Measurements from ENCODE around the gene UNC5CL. TPM values are rescaled to one million over a fixed set of nuclear protein-coding genes. Genes with fewer than 3 reads are reported as not detected.

UNC5CL gene
- total and polyA plus RNA-seq, 2 of the 8 experiments (the other 6 are each of a cell fraction or from before 2014, with no cell fraction given) = 1.3 to 1.7 TPM

DNA sequence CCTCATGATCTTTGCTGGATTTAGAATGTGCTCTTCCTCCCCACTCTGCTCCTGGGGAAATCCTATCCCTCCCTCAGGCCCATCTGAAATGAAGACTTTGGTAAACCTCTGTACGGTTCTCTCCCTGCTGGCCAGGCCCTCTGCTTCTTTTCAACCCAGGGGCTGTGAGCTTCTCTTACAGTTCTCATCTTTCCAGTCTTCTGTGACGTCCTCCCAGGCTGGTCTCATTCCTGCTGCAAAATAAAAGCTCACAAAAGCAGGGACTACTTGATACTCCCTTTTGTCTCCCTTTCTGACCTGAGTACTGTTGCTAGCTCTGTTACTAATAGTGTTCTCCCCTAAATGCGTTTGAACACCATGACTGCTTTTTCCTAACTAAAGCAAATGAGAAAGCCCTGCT lies 46.3 kb downstream of the UNC5CL start:
- Histone ChIP-seq H3K4me3 (ENCODE audit: extremely low read depth in 1 of 4, insufficient read depth in 2 of 4, low read depth in 3 of 4, low read length in 4 of 4) (no peak overlapping the region), H2BK15ac (ENCODE audit: low read length) (no peak overlapping the region), H2BK120ac (replicated peaks; ENCODE audit: low read depth, low read length) (no peak overlapping the region), H4K8ac (ENCODE audit: extremely low read depth, insufficient read depth, low read length) (no peak overlapping the region), H3K79me2 (ENCODE audit: control insufficient read depth in 1 of 2, insufficient read depth in 2 of 2, low read length in 2 of 2) (no peaks in the 10 kb centered on the region), H3K79me1 (ENCODE audit: low read depth, low read length) (no peaks in the 10 kb centered on the region), H3K56ac (replicated peaks; ENCODE audit: insufficient read length, low read depth, low read length) (no peak overlapping the region), H3K36me3 (ENCODE audit: control insufficient read depth in 2 of 4, insufficient read depth in 4 of 4, low read length in 3 of 4) (no peaks in the 10 kb centered on the region), H2BK5ac (ENCODE audit: low read depth, low read length) (no peak overlapping the region), H3K27me3 (replicated peaks in 1 of 4; ENCODE audit: control insufficient read depth in 3 of 4, extremely low read depth in 1 of 4, insufficient read depth in 3 of 4, low read length in 3 of 4) (no peaks in the 10 kb centered on the region; a peak in 2 of 7 replicates), H4K20me1 (replicated peaks in 1 of 2; ENCODE audit: control insufficient read depth in 1 of 2, insufficient read depth in 2 of 2, low read length in 2 of 2) (no peaks in the 10 kb centered on the region), H3K9me3 (ENCODE audit: insufficient read depth in 2 of 2, low read depth in 1 of 2, low read length in 1 of 2) (no peaks in the 10 kb centered on the region), H3K27ac (ENCODE audit: low read depth, low read length) (no peak overlapping the region), H4K91ac (replicated peaks; ENCODE audit: insufficient read length, low read length) (no peak overlapping the region), H2AK5ac (ENCODE audit: low read depth, low read length) (no peak overlapping the region), H3K9ac (replicated peaks in 1 of 4; ENCODE audit: extremely low read depth in 1 of 4, low read depth in 3 of 4, low read length in 3 of 4) (no peak overlapping the region), H3K14ac (ENCODE audit: insufficient read length) (no peak overlapping the region), H3K23me2 (ENCODE audit: low read depth, low read length) (no peaks in the 10 kb centered on the region; the same call in 1 of the 2 replicates), H2AFZ (ENCODE audit: low read length) (no peak overlapping the region), H2BK20ac (ENCODE audit: low read length) (no peak overlapping the region), H4K5ac (ENCODE audit: insufficient read length, low read depth, low read length) (no peak overlapping the region), H3K4ac (replicated peaks; ENCODE audit: insufficient read length, low read depth, low read length) (no peak overlapping the region), H3K4me1 (replicated peaks in 1 of 4; ENCODE audit: control insufficient read depth in 3 of 4, insufficient read depth in 4 of 4, low read length in 3 of 4) (peaks cover 12 to 19% (median 13%) of the 10 kb centered on the region in 4 experiments), H3K23ac (ENCODE audit: insufficient read length) (no peak overlapping the region), H3K4me2 (ENCODE audit: insufficient read depth in 1 of 2, low read depth in 2 of 2, low read length in 2 of 2) (no peak overlapping the region), H2BK12ac (ENCODE audit: low read depth, low read length) (no peak overlapping the region), H3K18ac (ENCODE audit: extremely low read depth, low read length) (no peak overlapping the region)
- DNase-seq (ENCODE audit: low read depth in 1 of 2, low spot score in 2 of 2) (no peak), FAIRE-seq (no peak)
- WGBS, 2 experiments (ENCODE audit: extremely low coverage in 1 of 2, insufficient coverage in 1 of 2, insufficient read length in 1 of 2, insufficient replicate concordance in 2 of 2, low coverage in 1 of 2, low lambda C conversion rate in 2 of 2, missing lambda C conversion rate in 1 of 2) = 85% methylated on average over 3 of the region's 3 CpGs; no CpG with 5 or more reads in 1 of the 2 experiments
- ChIA-PET POLR2A (ENCODE audit: partially characterized antibody) (interaction anchor here (0.7 to 0.9 kb wide), 2 partner anchors 8 to 39 kb away, joined by 3 read pairs; no protein-coding TSS in a partner anchor), CTCF (ENCODE audit: partially characterized antibody) (interaction anchor here (1.0 to 1.9 kb wide), 5 partner anchors 8 to 97 kb away, joined by 3 to 6 read pairs (median 4); no protein-coding TSS in a partner anchor)
- no peak for TF ChIP-seq KDM5A (IDR thresholded peaks at IDR 0.05; ENCODE audit: low read length)
- TF ChIP-seq, protein P1, sequence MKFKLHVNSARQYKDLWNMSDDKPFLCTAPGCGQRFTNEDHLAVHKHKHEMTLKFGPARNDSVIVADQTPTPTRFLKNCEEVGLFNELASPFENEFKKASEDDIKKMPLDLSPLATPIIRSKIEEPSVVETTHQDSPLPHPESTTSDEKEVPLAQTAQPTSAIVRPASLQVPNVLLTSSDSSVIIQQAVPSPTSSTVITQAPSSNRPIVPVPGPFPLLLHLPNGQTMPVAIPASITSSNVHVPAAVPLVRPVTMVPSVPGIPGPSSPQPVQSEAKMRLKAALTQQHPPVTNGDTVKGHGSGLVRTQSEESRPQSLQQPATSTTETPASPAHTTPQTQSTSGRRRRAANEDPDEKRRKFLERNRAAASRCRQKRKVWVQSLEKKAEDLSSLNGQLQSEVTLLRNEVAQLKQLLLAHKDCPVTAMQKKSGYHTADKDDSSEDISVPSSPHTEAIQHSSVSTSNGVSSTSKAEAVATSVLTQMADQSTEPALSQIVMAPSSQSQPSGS (IDR thresholded peaks at IDR 0.05; ENCODE audit: low read length) = no peak
- TF ChIP-seq SIN3A (conservative IDR thresholded peaks at IDR 0.05 in 1 of 2, IDR thresholded peaks at IDR 0.05 in 1 of 2; ENCODE audit: low read depth in 1 of 2, low read length in 2 of 2) = no peak
- no peak for TF ChIP-seq SIX5 (IDR thresholded peaks at IDR 0.05; ENCODE audit: low read depth, low read length)
- TF ChIP-seq CREB1 (IDR thresholded peaks at IDR 0.05) = no peak
- TF ChIP-seq, protein P2, sequence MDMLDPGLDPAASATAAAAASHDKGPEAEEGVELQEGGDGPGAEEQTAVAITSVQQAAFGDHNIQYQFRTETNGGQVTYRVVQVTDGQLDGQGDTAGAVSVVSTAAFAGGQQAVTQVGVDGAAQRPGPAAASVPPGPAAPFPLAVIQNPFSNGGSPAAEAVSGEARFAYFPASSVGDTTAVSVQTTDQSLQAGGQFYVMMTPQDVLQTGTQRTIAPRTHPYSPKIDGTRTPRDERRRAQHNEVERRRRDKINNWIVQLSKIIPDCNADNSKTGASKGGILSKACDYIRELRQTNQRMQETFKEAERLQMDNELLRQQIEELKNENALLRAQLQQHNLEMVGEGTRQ (IDR thresholded peaks at IDR 0.05; ENCODE audit: low read length) = no peak
- no peak for TF ChIP-seq HDAC2 (IDR thresholded peaks at IDR 0.05; ENCODE audit: borderline replicate concordance in 1 of 2, low read depth in 2 of 2, low read length in 2 of 2)
- no peak for TF ChIP-seq SRF (IDR thresholded peaks at IDR 0.05; ENCODE audit: low read depth, low read length)
- no peak for TF ChIP-seq CHD2 (IDR thresholded peaks at IDR 0.05; ENCODE audit: low read length)
- TF ChIP-seq RFX5 (IDR thresholded peaks at IDR 0.05; ENCODE audit: borderline replicate concordance, low read depth, low read length) = no peak

All from H1 (cell line).